Subcutaneous abdominal adipose tissue (tissue), 5 donors: ENCODE data around the gene APOL2.

Experiments used
- H3K27ac ChIP-seq: one replicate; pipeline ENCODE4 v1.7.0; 2013; ENCODE audit warnings: low read depth, mild to moderate bottlenecking, inconsistent platforms, low read length, moderate library complexity
- H3K27me3 ChIP-seq, 5 donors: one replicate each; pipeline ENCODE4 v1.7.0; 2013; ENCODE audit warnings: low read length in 5 of 5, inconsistent platforms in 1 of 5; ENCODE audit not compliant: control insufficient read depth in 5 of 5, insufficient read depth in 4 of 5
- H3K36me3 ChIP-seq, 5 donors: one replicate each; pipeline ENCODE4 v1.7.0; 2013; ENCODE audit warnings: low read length in 5 of 5; ENCODE audit not compliant: control insufficient read depth in 5 of 5, insufficient read depth in 5 of 5
- H3K4me1 ChIP-seq, 5 donors: one replicate each; pipeline ENCODE4 v1.7.0; 2013; ENCODE audit warnings: low read length in 5 of 5, mild to moderate bottlenecking in 3 of 5, moderate library complexity in 1 of 5; ENCODE audit not compliant: control insufficient read depth in 5 of 5, insufficient read depth in 5 of 5
- H3K4me3 ChIP-seq, 5 donors: one replicate each; pipeline ENCODE4 v1.7.0; 2013; ENCODE audit warnings: low read length in 5 of 5, low read depth in 1 of 5
- H3K9ac ChIP-seq, 5 donors: one replicate each; pipeline ENCODE4 v1.7.0; 2013; ENCODE audit warnings: low read length in 5 of 5, mild to moderate bottlenecking in 4 of 5, moderate library complexity in 3 of 5
- H3K9me3 ChIP-seq, 5 donors: one replicate each; pipeline ENCODE4 v1.7.0; 2013; ENCODE audit warnings: low read length in 5 of 5; ENCODE audit not compliant: control insufficient read depth in 5 of 5
- donor health status: healthy.
- donor health status: healthy.
- donor health status: healthy.
- donor health status: healthy.
- donor health status: healthy.

The APOL2 gene, protein sequence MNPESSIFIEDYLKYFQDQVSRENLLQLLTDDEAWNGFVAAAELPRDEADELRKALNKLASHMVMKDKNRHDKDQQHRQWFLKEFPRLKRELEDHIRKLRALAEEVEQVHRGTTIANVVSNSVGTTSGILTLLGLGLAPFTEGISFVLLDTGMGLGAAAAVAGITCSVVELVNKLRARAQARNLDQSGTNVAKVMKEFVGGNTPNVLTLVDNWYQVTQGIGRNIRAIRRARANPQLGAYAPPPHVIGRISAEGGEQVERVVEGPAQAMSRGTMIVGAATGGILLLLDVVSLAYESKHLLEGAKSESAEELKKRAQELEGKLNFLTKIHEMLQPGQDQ

DNA sequence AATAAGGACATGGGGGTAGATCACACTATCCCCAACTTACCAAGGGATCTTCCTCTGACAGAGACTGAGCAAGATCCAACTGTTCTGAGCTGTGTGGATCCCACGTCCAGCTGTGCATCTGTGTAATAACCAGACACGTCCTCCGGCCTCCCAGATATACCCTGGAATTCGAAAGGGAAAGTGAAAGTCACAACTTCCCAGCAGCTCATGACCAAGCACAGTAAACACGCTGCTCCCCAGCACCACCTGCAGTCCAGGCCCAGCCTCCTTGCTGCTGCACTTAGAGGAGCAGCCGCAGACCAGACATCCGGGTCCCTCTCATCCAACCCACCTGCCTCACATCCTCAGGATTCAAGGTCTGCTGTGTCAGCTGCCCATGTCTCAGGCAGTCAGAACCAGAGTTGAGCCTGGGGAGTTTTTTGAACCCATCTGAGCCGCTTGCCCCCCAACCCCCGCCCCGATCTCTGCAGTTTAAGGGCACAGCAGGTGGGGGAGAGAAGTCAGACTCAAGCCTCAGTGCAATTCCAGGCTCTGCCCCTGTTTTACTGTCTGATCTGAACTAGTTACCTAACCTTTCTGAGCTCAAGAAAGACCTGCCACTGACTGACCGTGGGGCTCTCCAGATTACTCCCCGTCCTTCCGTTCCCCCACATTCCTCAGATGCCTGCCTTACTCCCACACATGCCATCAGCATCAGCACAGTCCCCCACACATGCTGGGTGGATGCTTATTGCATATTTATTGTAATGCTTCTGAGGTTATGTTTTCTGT is at the start of gene APOL2:
TSS of gene APOL2 (minus strand) at position 127 of the 771 bp plus-strand sequence. CDS start 6,365 bp downstream, outside the sequence.
- Histone ChIP-seq H3K4me3 (peak within 1 kb of the TSS; percentile 80 to 96 (median 87)), H3K9me3 (peaks cover 0 to 3% (median 0%) of the 10 kb centered on the region in 5 donors), H3K36me3 (peaks cover 0 to 11% (median 6%) of the 10 kb centered on the region in 5 donors), H3K9ac (peak within 1 kb of the TSS; percentile 70 to 96 (median 88)), H3K4me1 (peaks cover 2 to 58% (median 56%) of the 10 kb centered on the region in 5 donors), H3K27ac (peak within 1 kb of the TSS; percentile 93), H3K27me3 (no peaks in the 10 kb centered on the region)

DNA sequence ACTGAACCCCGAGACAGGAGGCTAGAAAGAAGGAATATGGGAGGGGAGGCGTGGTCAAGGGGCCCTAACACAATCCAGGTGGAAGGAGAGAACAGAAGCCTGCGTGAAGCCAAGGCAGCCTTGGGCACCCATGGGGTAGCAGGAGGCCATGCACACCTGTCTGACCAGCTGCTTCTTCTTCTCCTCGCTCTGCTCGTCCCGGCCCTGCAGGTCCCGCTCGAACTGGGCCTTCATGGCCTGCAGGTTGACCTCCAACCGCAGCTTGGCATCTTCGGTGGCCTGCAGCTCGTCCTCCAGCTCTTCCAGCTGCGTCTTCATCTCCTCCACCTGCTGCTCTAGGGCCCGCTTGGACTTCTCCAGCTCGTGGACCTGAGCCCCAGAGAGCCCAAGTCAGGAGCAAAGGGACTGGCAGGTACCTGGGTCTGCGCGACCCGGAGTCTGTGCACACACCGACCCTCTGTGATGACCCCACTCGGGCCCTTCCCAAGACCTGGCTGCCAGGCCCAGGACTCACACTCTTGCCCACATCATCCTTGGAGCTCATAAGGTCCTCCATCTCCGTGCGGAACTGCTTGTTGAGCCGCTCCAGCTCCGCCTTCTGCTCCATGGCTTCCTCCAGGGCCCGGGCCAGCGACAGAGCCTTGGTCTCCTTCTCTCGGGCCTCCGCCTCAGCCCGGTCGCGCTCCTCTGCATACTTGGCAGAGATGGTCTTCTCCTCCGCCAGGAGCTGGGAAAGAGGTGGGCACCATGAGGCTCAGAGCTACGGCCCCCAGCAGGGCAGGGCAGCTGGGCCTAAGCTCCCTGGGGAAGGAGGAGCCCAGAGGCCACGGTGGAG is 49.5 kb upstream of the APOL2 start:
- Histone ChIP-seq H3K27me3 (no peaks in the 10 kb centered on the region), H3K9me3 (no peaks in the 10 kb centered on the region), H3K27ac (no peak overlapping the region), H3K36me3 (peaks cover 0 to 84% (median 83%) of the 10 kb centered on the region in 5 donors), H3K4me3 (no peak overlapping the region), H3K4me1 (peaks cover 4 to 12% (median 8%) of the 10 kb centered on the region in 5 donors), H3K9ac (no peak overlapping the region)

DNA sequence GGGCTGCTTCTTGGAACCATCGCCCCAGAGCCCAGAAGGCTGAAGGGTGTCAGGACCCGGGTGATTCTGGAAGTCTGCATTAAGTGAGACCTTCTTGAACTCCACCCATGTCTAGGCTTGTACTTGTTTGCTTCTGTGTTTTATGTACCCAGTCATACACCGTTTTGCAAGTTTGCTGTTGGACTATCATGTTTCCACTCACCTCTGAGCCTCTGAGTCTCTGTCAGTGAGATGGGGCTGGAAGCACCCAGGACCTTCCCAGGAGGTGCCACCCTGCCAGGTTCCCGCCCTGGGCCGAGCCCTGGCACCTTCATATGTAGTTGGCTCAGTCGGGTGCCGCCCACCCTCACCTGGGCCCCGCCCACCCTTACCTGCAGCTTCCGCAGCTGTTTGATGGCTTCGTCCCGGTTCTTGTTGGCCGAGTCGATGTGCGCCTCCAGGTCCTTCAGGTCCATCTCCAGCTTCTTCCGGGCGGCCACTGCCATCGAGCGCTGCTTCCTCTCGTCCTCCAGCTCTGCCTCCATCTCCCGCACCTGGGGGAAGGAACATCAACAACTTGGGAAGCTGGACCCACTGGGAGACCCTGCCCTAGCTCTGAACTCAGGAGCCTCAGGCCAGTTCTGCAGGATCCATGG is 48.7 kb upstream of the APOL2 start:
- no peaks in the 10 kb centered on the region for H3K9me3 ChIP-seq
- H3K4me1 ChIP-seq: peaks cover 4 to 12% (median 8%) of the 10 kb centered on the region in 5 donors
- H3K27me3 ChIP-seq: no peaks in the 10 kb centered on the region
- no peak overlapping the region for H3K4me3 ChIP-seq
- no peak overlapping the region for H3K27ac ChIP-seq
- no peak overlapping the region for H3K9ac ChIP-seq
- peaks cover 0 to 83% (median 81%) of the 10 kb centered on the region in 5 donors for H3K36me3 ChIP-seq

DNA sequence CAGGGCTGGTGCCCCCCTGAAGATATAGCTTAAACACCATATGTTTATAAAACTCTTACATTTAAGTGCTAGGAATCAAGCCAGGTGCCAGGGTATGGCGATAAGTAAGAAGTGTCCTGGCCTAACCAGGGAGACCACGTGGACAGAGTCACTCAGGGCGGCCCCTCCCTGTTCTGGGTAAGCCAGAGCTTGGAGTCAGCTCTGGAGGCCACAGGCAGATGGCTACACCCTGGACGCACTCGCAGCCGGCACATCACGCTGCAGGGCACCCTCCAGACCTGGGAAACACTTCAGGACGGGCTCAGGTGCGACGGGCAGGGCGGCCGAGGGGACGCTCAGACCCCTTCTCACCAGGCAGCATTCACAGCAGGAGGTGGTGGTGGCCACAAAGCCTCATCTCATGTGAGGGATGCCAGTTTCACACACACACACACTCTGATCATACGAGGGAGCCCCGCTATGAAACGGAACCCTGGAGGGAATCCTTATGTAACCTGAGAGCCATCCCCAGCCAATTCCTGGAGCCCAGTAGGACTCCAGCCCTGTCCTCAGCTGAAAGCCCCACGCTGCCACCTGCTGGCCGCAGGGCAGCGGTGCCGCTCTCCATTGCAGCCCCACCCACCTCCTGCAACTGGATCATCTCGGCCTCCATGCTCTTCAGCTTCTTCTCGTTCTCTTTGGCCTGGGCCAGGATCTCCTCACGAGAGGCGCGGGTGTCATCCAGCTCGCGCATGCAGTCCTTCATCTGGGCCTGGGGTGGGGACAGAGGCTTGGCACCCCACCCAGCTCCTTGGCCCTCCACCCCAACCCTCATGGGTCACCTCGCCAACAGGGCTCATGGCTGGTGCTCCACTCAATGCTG is 47.0 kb upstream of the APOL2 start:
- H3K27ac ChIP-seq: peak overlapping the region; percentile 62
- H3K9ac ChIP-seq: peak overlapping the region in 1 of 5 donors; percentile 35

DNA sequence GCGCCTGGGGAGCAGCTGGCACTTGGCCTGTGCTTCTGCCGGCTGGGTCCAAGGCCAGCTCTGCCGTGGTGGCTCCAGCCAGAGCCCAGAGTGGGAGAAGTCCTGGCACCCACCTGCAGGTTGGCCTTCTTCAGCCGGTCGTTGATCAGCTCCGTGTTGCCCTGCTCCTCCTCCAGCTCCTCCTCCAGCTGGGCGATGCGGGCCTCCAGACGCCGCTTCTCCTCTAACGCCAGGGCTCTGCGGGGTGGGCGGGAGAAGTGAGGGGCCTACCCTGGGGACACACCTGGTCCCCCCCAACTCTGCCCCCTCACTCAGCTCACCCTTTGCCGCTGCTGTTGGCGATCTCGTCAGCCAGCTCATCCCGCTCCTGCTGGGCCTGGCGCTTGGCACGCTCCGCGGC is 46.2 kb upstream of the APOL2 start:
- no peak overlapping the region for H3K9ac ChIP-seq
- no peak overlapping the region for H3K4me3 ChIP-seq
- no peaks in the 10 kb centered on the region for H3K9me3 ChIP-seq
- peaks cover 0 to 90% (median 87%) of the 10 kb centered on the region in 5 donors for H3K36me3 ChIP-seq
- no peak overlapping the region for H3K27ac ChIP-seq
- peaks cover 4 to 12% (median 8%) of the 10 kb centered on the region in 5 donors for H3K4me1 ChIP-seq
- no peaks in the 10 kb centered on the region for H3K27me3 ChIP-seq

More for the DNA sequence above, 47.0 kb upstream of the APOL2 start:
- H3K36me3 ChIP-seq: peaks cover 0 to 85% (median 82%) of the 10 kb centered on the region in 5 donors
- no peak overlapping the region for H3K4me3 ChIP-seq
- peaks cover 4 to 12% (median 8%) of the 10 kb centered on the region in 5 donors for H3K4me1 ChIP-seq
- H3K27me3 ChIP-seq: no peaks in the 10 kb centered on the region
- no peaks in the 10 kb centered on the region for H3K9me3 ChIP-seq

DNA sequence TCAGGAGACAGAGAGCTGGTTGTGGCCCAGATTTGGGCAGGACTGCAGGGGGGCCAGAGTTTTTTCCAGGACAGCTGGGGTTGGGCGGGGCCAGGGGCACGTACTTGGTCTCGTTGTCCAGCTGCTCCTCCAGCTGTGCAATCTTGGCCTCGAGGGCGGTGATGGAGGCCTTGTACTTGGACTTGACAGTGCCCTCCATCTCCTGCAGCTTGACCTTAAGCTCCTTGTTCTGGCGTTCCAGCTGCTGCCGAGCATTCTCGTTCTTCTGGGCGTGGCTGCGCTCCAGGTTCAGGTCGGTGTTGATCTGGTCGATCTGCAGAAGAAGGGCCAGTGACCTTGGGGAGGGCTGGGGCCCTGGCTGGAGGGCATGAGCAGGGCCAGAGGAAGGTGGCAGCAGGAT is 45.7 kb upstream of the APOL2 start:
- H3K27me3 ChIP-seq: no peaks in the 10 kb centered on the region
- H3K9me3 ChIP-seq: no peaks in the 10 kb centered on the region
- H3K27ac ChIP-seq: no peak overlapping the region
- no peak overlapping the region for H3K9ac ChIP-seq
- H3K4me3 ChIP-seq: no peak overlapping the region
- peaks cover 4 to 15% (median 12%) of the 10 kb centered on the region in 5 donors for H3K4me1 ChIP-seq
- peaks cover 0 to 90% (median 88%) of the 10 kb centered on the region in 5 donors for H3K36me3 ChIP-seq

DNA sequence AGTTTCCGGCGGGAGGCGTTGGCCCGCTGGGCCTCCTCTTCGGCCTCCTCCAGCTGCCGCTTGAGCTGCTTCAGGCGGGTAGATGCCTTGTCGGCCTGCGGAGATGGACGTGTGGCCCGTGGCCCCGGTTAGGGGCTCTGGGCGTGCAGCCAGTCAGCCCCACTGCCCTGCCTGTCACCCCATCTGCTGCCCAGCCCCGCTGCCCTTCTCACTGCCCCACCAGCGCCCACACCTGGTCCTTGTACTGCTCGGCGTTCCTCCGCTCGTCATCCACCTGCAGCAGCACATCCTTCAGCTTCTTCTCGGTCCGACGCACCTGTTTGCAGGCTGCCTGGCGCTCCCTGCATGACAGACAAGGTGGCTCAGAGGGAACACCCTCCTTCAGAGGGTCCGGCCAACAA is 44.8 kb upstream of the APOL2 start:
- Histone ChIP-seq H3K36me3 (peaks cover 0 to 81% (median 80%) of the 10 kb centered on the region in 5 donors), H3K9ac (no peak overlapping the region), H3K4me3 (no peak overlapping the region), H3K27me3 (no peaks in the 10 kb centered on the region), H3K4me1 (peaks cover 4 to 23% (median 20%) of the 10 kb centered on the region in 5 donors), H3K9me3 (no peaks in the 10 kb centered on the region), H3K27ac (no peak overlapping the region)

DNA sequence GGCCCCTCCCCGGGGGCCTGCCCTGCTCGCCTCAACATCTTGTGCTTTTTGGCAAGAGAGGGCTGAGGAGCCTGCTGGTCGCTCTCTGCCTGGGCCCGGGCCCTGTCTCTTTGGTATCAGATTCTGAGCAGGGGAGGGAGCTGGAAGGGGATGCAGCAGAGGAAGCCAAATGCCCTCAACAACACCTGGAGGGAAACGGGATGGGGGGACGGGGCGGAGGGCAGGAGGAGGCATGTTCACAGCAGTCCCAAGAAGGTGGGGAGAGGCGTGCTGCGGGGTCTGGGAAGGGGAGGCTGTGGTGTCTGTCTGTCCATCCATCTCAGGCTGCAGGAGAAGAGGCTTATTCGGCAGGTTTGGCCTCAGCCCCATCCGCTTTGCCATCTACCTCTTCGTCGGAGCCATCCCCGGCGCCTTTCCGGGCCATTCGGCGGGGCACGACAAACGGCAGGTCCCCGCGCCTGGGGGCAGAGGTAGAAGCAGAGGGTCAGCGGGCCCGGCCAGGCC is 43.1 kb upstream of the APOL2 start:
- Histone ChIP-seq H3K27ac (peak overlapping the region; percentile 41), H3K9me3 (no peaks in the 10 kb centered on the region), H3K27me3 (no peaks in the 10 kb centered on the region), H3K36me3 (peaks cover 0 to 65% (median 63%) of the 10 kb centered on the region in 5 donors), H3K4me3 (no peak overlapping the region), H3K9ac (no peak overlapping the region), H3K4me1 (peaks cover 4 to 38% (median 30%) of the 10 kb centered on the region in 5 donors)
